Smooth muscle cell (in vitro differentiated cells): ENCODE data around the gene PYY. TPM values are rescaled to one million over a fixed set of nuclear protein-coding genes. Genes with fewer than 3 reads are reported as not detected.
A peak's percentile ranks its signal among the peaks of the same experiment; 100 is the strongest.

Experiments
- DNase-seq: peaks from one replicate; lab custom pipeline; 2025; ENCODE audit not compliant: unreplicated experiment; lab: John Stamatoyannopoulos, UW
- H2AFZ ChIP-seq: fragments of 200-600 bp; sonication (generic); 2 replicates; pipeline ENCODE4 v1.6.0; 2016; ENCODE audit warnings: antibody characterized with exemption, low read depth, mild to moderate bottlenecking
- H3F3A ChIP-seq: fragments of 200-600 bp; sonication (generic); 2 replicates; pipeline ENCODE4 v1.6.0; 2017; ENCODE audit warnings: antibody characterized with exemption, low read depth
- H3K27ac ChIP-seq: fragments of 200-600 bp; sonication (generic); 2 replicates; pipeline ENCODE4 v1.5.1; 2016; ENCODE audit warnings: low read depth, mild to moderate bottlenecking
- H3K27me3 ChIP-seq: fragments of 200-600 bp; sonication (generic); 2 replicates; pipeline ENCODE4 v1.6.1; 2016; ENCODE audit warnings: low read depth, mild to moderate bottlenecking
- H3K36me3 ChIP-seq: fragments of 200-600 bp; sonication (generic); 2 replicates; pipeline ENCODE4 v1.5.1; 2016; ENCODE audit warnings: low read depth
- H3K4me1 ChIP-seq: fragments of 200-600 bp; sonication (generic); 2 replicates; pipeline ENCODE4 v1.5.1; 2016; ENCODE audit warnings: low read depth
- H3K4me2 ChIP-seq: fragments of 200-600 bp; sonication (generic); 2 replicates; pipeline ENCODE4 v1.6.0; 2016; ENCODE audit warnings: mild to moderate bottlenecking
- H3K4me3 ChIP-seq: fragments of 200-600 bp; sonication (generic); 2 replicates; pipeline ENCODE4 v1.5.1; 2016; ENCODE audit warnings: mild to moderate bottlenecking
- H3K79me2 ChIP-seq: fragments of 200-600 bp; sonication (generic); 2 replicates; pipeline ENCODE4 v1.6.0; 2016; ENCODE audit warnings: low read depth, mild to moderate bottlenecking
- H3K9ac ChIP-seq: fragments of 200-600 bp; sonication (generic); 2 replicates; pipeline ENCODE4 v1.6.0; 2016; ENCODE audit warnings: low read depth
- H3K9me3 ChIP-seq: fragments of 200-600 bp; sonication (generic); replicated peaks from 2 replicates; pipeline ENCODE4 v1.5.1; 2016; ENCODE audit warnings: low read depth
- H4K20me1 ChIP-seq: fragments of 200-600 bp; sonication (generic); 2 replicates; pipeline ENCODE4 v1.6.0; 2016; ENCODE audit warnings: low read depth
- WGBS: methylation state at CpG from one replicate; pipeline ENCODE4 v1.1.7; 2016; ENCODE audit warnings: low lambda C conversion rate; 5-methylcytosine and 5-hydroxymethylcytosine counted together
- polyA plus RNA-seq: library from polyadenylated mRNA; unstranded; fragments of >200 nt; fragmentation: Nextera tagmentation; extraction: Ambion mirVana; gene quantifications from 2 replicates; pipeline ENCODE4 v1.2.1, GENCODE V29; 2016
- total RNA-seq: library from RNA; depleted of rRNA; stranded (reverse); fragments of >200 nt; gene quantifications from 2 replicates; pipeline ENCODE4 v1.2.3, GENCODE V29; 2014
- TF ChIP-seq, protein P1 (sequence below): fragments of 200-600 bp; sonication (generic); IDR thresholded peaks from 2 replicates; pipeline ENCODE4 v1.5.1; 2017; ENCODE audit warnings: borderline replicate concordance, mild to moderate bottlenecking, antibody characterized with exemption; ENCODE audit not compliant: insufficient read depth, poor library complexity, severe bottlenecking

The PYY gene
- total and polyA plus RNA-seq, 2 experiments from 2014 or later, result not detected

GRCh38 chr17:43946781-43947180 lies 7.0 kb downstream of the PYY start:
- peaks cover 23% of the 10 kb centered on the region for H3K27me3 ChIP-seq
- H3K27ac ChIP-seq, result no peak overlapping the region
- no peak overlapping the region for H3K4me3 ChIP-seq
- TF ChIP-seq, protein P1, sequence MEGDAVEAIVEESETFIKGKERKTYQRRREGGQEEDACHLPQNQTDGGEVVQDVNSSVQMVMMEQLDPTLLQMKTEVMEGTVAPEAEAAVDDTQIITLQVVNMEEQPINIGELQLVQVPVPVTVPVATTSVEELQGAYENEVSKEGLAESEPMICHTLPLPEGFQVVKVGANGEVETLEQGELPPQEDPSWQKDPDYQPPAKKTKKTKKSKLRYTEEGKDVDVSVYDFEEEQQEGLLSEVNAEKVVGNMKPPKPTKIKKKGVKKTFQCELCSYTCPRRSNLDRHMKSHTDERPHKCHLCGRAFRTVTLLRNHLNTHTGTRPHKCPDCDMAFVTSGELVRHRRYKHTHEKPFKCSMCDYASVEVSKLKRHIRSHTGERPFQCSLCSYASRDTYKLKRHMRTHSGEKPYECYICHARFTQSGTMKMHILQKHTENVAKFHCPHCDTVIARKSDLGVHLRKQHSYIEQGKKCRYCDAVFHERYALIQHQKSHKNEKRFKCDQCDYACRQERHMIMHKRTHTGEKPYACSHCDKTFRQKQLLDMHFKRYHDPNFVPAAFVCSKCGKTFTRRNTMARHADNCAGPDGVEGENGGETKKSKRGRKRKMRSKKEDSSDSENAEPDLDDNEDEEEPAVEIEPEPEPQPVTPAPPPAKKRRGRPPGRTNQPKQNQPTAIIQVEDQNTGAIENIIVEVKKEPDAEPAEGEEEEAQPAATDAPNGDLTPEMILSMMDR, result no peak
- no peak overlapping the region for H3K9ac ChIP-seq
- H3K9me3 ChIP-seq, result no peaks in the 10 kb centered on the region
- 82% methylated on average over 4 of the region's 4 CpGs for WGBS
- no peaks in the 10 kb centered on the region for H4K20me1 ChIP-seq
- no peaks in the 10 kb centered on the region for H3K4me1 ChIP-seq
- no peaks in the 10 kb centered on the region for H3K36me3 ChIP-seq
- no peak overlapping the region for H2AFZ ChIP-seq
- no peak overlapping the region for H3K4me2 ChIP-seq
- no peaks in the 10 kb centered on the region for H3K79me2 ChIP-seq
- no peaks in the 10 kb centered on the region for H3F3A ChIP-seq
- DNase-seq, result no peak

- Histone ChIP-seq H2AFZ (no peak overlapping the region), H3K27me3 (peaks cover 8% of the 10 kb centered on the region), H4K20me1 (no peaks in the 10 kb centered on the region), H3K79me2 (no peaks in the 10 kb centered on the region), H3F3A (no peaks in the 10 kb centered on the region), H3K9me3 (no peaks in the 10 kb centered on the region), H3K9ac (no peak overlapping the region), H3K27ac (no peak overlapping the region), H3K36me3 (no peaks in the 10 kb centered on the region), H3K4me2 (no peak overlapping the region), H3K4me3 (no peak overlapping the region), H3K4me1 (no peaks in the 10 kb centered on the region)
- no peak for DNase-seq
- WGBS, result 59% methylated on average over 12 of the region's 12 CpGs
- TF ChIP-seq, protein P1, result no peak
These were observed 8.5 kb downstream of the PYY start for GRCh38 chr17:43945074-43945829.

- Histone ChIP-seq H4K20me1 (no peaks in the 10 kb centered on the region), H3K36me3 (no peaks in the 10 kb centered on the region), H3K4me1 (peaks cover 5% of the 10 kb centered on the region), H3K9me3 (no peaks in the 10 kb centered on the region), H3K27ac (no peak within 1 kb of the TSS), H2AFZ (no peak within 1 kb of the TSS), H3K4me2 (no peak within 1 kb of the TSS), H3K4me3 (no peak within 1 kb of the TSS), H3K79me2 (no peaks in the 10 kb centered on the region), H3K9ac (no peak within 1 kb of the TSS), H3F3A (no peaks in the 10 kb centered on the region), H3K27me3 (peaks cover 18% of the 10 kb centered on the region)
- 84% methylated on average over 17 of the region's 17 CpGs for WGBS
- DNase-seq, result no peak
- TF ChIP-seq, protein P1, result no peak
These were observed 11.6 kb downstream of the PYY start, which contains the start of gene PPY for GRCh38 chr17:43942051-43942685. PPY (minus strand) TSS chr17:43942476; CDS start chr17:43941654, 822 bp downstream.

- Histone ChIP-seq H3K9ac (no peak overlapping the region), H3K27ac (no peak overlapping the region), H2AFZ (no peak overlapping the region), H3K27me3 (peaks cover 18% of the 10 kb centered on the region), H3F3A (no peaks in the 10 kb centered on the region), H3K79me2 (no peaks in the 10 kb centered on the region), H3K4me1 (peaks cover 5% of the 10 kb centered on the region), H3K4me3 (no peak overlapping the region), H3K36me3 (no peaks in the 10 kb centered on the region), H3K9me3 (no peaks in the 10 kb centered on the region), H3K4me2 (no peak overlapping the region), H4K20me1 (no peaks in the 10 kb centered on the region)
- TF ChIP-seq, protein P1, result peak; percentile 62
- 55% methylated on average over 7 of the region's 7 CpGs for WGBS
- DNase-seq, result peak; percentile 14
These were observed 13.1 kb downstream of the PYY start for GRCh38 chr17:43940630-43941029.
